HepG2 (cell line): ENCODE measurements around the gene TMEM129. TPM values are rescaled to one million over a fixed set of nuclear protein-coding genes. Genes with fewer than 3 reads are reported as not detected.

ENCODE experiments used
- ETV5 ChIP-seq: IDR thresholded peaks from 2 replicates; pipeline ENCODE4 v1.6.1; 2018; ENCODE audit warnings: missing biosample characterization, missing genetic modification reagents, inconsistent platforms, borderline replicate concordance
- GABPB1 ChIP-seq: IDR thresholded peaks from 2 replicates; pipeline ENCODE4 v1.6.1; 2016; ENCODE audit warnings: mild to moderate bottlenecking, missing genetic modification reagents, moderate library complexity, missing compliant biosample characterization
- GATAD2A ChIP-seq: IDR thresholded peaks from 2 replicates; pipeline ENCODE4 v1.6.1; 2016
- HNRNPH1 ChIP-seq: fragments of 200-400 bp; formaldehyde crosslinking; optimal IDR thresholded peaks from 2 replicates; pipeline ENCODE3; 2017; ENCODE audit warnings: mild to moderate bottlenecking, low read depth, low read length
- HOXA7 ChIP-seq: sonication (generic); formaldehyde crosslinking; IDR thresholded peaks from 2 replicates; pipeline ENCODE4 v1.8.1; 2022; ENCODE audit warnings: mild to moderate bottlenecking, missing genetic modification reagents, moderate library complexity
- KDM6A ChIP-seq: IDR thresholded peaks from 2 replicates; pipeline ENCODE4 v1.6.1; 2016; ENCODE audit warnings: low read depth
- MXI1 ChIP-seq: IDR thresholded peaks from 3 replicates; pipeline ENCODE4 v1.6.1; 2012; ENCODE audit warnings: low read depth, low read length, inconsistent platforms, borderline replicate concordance
- NPAS2 ChIP-seq: sonication (generic); formaldehyde crosslinking; IDR thresholded peaks from 2 replicates; pipeline ENCODE4 v1.8.0; 2022; ENCODE audit warnings: mild to moderate bottlenecking, missing genetic modification reagents, borderline replicate concordance
- PHB2 ChIP-seq: fragments of 450-650 bp; IDR thresholded peaks from 2 replicates; pipeline ENCODE4 v1.6.1; 2018; ENCODE audit not compliant: partially characterized antibody
- RBAK ChIP-seq: sonication (generic); formaldehyde crosslinking; IDR thresholded peaks from 2 replicates; pipeline ENCODE4 v1.5.1; 2020; ENCODE audit warnings: mild to moderate bottlenecking, missing genetic modification reagents
- REPIN1 ChIP-seq: sonication (generic); formaldehyde crosslinking; IDR thresholded peaks from 2 replicates; pipeline ENCODE4 v1.8.0; 2022; ENCODE audit warnings: missing genetic modification reagents, low read depth, mild to moderate bottlenecking, borderline replicate concordance
- RXRB ChIP-seq: IDR thresholded peaks from 2 replicates; pipeline ENCODE4 v1.6.1; 2016; ENCODE audit warnings: borderline replicate concordance, missing genetic modification reagents, missing compliant biosample characterization
- SALL1 ChIP-seq: sonication (generic); formaldehyde crosslinking; IDR thresholded peaks from 2 replicates; pipeline ENCODE4 v1.8.0; 2022; ENCODE audit warnings: mild to moderate bottlenecking, missing genetic modification reagents
- UBTF ChIP-seq: sonication (generic); formaldehyde crosslinking; IDR thresholded peaks from 2 replicates; pipeline ENCODE4 v1.4.0; 2020; ENCODE audit warnings: mild to moderate bottlenecking, missing genetic modification reagents
- ZBTB3 ChIP-seq: sonication (generic); formaldehyde crosslinking; IDR thresholded peaks from 2 replicates; pipeline ENCODE4 v1.4.0; 2020; ENCODE audit warnings: low read depth, mild to moderate bottlenecking, moderate library complexity, missing genetic modification reagents, borderline replicate concordance
- ZEB1 ChIP-seq: IDR thresholded peaks from 2 replicates; pipeline ENCODE4 v1.6.1; 2012; ENCODE audit warnings: mild to moderate bottlenecking, low read depth, inconsistent platforms; ENCODE audit not compliant: insufficient replicate concordance
- ZNF17 ChIP-seq: sonication (generic); formaldehyde crosslinking; IDR thresholded peaks from 2 replicates; pipeline ENCODE4 v1.5.0; 2020; ENCODE audit warnings: mild to moderate bottlenecking, missing genetic modification reagents
- ZNF18 ChIP-seq: sonication (generic); formaldehyde crosslinking; IDR thresholded peaks from 2 replicates; pipeline ENCODE4 v1.8.0; 2022; ENCODE audit warnings: mild to moderate bottlenecking, missing genetic modification reagents; ENCODE audit not compliant: insufficient replicate concordance
- ZNF331 ChIP-seq: sonication (generic); formaldehyde crosslinking; IDR thresholded peaks from 2 replicates; pipeline ENCODE4 v1.4.0; 2020; ENCODE audit warnings: missing genetic modification reagents
- ZNF382 ChIP-seq: sonication (generic); formaldehyde crosslinking; IDR thresholded peaks from 2 replicates; pipeline ENCODE4 v1.5.0; 2020; ENCODE audit warnings: missing genetic modification reagents, mild to moderate bottlenecking, borderline replicate concordance
- ZNF432 ChIP-seq: sonication (generic); formaldehyde crosslinking; IDR thresholded peaks from 2 replicates; pipeline ENCODE4 v1.5.0; 2020; ENCODE audit warnings: missing genetic modification reagents, mild to moderate bottlenecking, borderline replicate concordance
- ZNF441 ChIP-seq: sonication (generic); formaldehyde crosslinking; IDR thresholded peaks from 2 replicates; pipeline ENCODE4 v1.7.0; 2021; ENCODE audit warnings: missing genetic modification reagents, borderline replicate concordance
- ZNF460 ChIP-seq: sonication (generic); formaldehyde crosslinking; IDR thresholded peaks from 2 replicates; pipeline ENCODE4 v1.5.1; 2020; ENCODE audit warnings: missing genetic modification reagents, mild to moderate bottlenecking, borderline replicate concordance
- ZNF619 ChIP-seq: sonication (generic); formaldehyde crosslinking; IDR thresholded peaks from 2 replicates; pipeline ENCODE4 v1.4.0; 2020; ENCODE audit warnings: mild to moderate bottlenecking, missing genetic modification reagents
- ZNF709 ChIP-seq: sonication (generic); formaldehyde crosslinking; IDR thresholded peaks from 2 replicates; pipeline ENCODE4 v1.5.0; 2020; ENCODE audit warnings: mild to moderate bottlenecking, missing genetic modification reagents
- ZNF761 ChIP-seq: sonication (generic); formaldehyde crosslinking; conservative IDR thresholded peaks from 2 replicates; pipeline ENCODE4 v1.4.0; 2020; ENCODE audit warnings: mild to moderate bottlenecking, missing genetic modification reagents
- ZNF784 ChIP-seq: sonication (generic); formaldehyde crosslinking; IDR thresholded peaks from 2 replicates; pipeline ENCODE4 v1.5.1; 2020; ENCODE audit warnings: missing genetic modification reagents, mild to moderate bottlenecking, borderline replicate concordance
- ZSCAN25 ChIP-seq: sonication (generic); formaldehyde crosslinking; IDR thresholded peaks from 2 replicates; pipeline ENCODE4 v1.8.0; 2022; ENCODE audit warnings: mild to moderate bottlenecking, missing genetic modification reagents
- polyA plus RNA-seq, 8 experiments: library from polyadenylated mRNA; depleted of rRNA in 3 of 8; stranded (reverse) in 7 of 8; unstranded in 1 of 8; fragments of >200 nt; fragmentation: Illumina TruSeq in 4 of 8; extraction: Trizol in 4 of 8; gene quantifications; 2 replicates each; pipeline versions ENCODE4 v1.2.1 to v1.2.3, GENCODE V29; 2011 to 2016; ENCODE audit warnings: low read depth in 4 of 8, missing spikeins in 1 of 8, mixed read lengths in 1 of 8; ENCODE audit not compliant: insufficient read depth in 1 of 8
- total RNA-seq, 5 experiments: library from RNA; depleted of rRNA; stranded (reverse); fragments of >200 nt; fragmentation: Illumina TruSeq; extraction: Trizol; gene quantifications; 2 replicates each; pipeline ENCODE4 v1.2.3, GENCODE V29; 2016; ENCODE audit warnings: low read depth in 1 of 5

TMEM129 gene
- total and polyA plus RNA-seq, 2 of the 13 experiments (the other 11 are each of a cell fraction or from before 2014, with no cell fraction given): 19.0 to 25.8 TPM

GRCh38 chr4:1767770-1768366, 46.7 kb upstream of the TMEM129 start (continued):
- no peak for TF ChIP-seq REPIN1
- TF ChIP-seq ZSCAN25 (CRISPR knock-in tag): no peak
- TF ChIP-seq ZNF382: no peak
- TF ChIP-seq RBAK (CRISPR knock-in tag): no peak
- peak; percentile 62 for TF ChIP-seq UBTF (CRISPR knock-in tag)
- peak; percentile 23; the same call in 1 of the 3 replicates for TF ChIP-seq MXI1
- peak; percentile 18; the same call in 1 of the 2 replicates for TF ChIP-seq ZNF761 (CRISPR knock-in tag)
- TF ChIP-seq GABPB1 (CRISPR knock-in tag): no peak
- TF ChIP-seq ZNF18: no peak
- TF ChIP-seq ZNF17 (CRISPR knock-in tag): no peak
- TF ChIP-seq GATAD2A (CRISPR knock-in tag): 0 out of 2 replicates have a peak, but pooled peaks have one; percentile 32
- TF ChIP-seq ZEB1: no peak
- TF ChIP-seq HOXA7 (CRISPR knock-in tag): no peak
- no peak for TF ChIP-seq ZNF619
- TF ChIP-seq RXRB: peak; percentile 36; the same call in 1 of the 2 replicates
- no peak for TF ChIP-seq ZNF432
- TF ChIP-seq SALL1 (CRISPR knock-in tag): no peak
- TF ChIP-seq ZNF709: no peak
- no peak for TF ChIP-seq NPAS2 (CRISPR knock-in tag)
- no peak for TF ChIP-seq HNRNPH1
- no peak for TF ChIP-seq PHB2
- no peak for TF ChIP-seq ZNF460 (CRISPR knock-in tag)
- TF ChIP-seq ZNF331: no peak
- 0 out of 2 replicates have a peak, but pooled peaks have one; percentile 10 for TF ChIP-seq ETV5 (CRISPR knock-in tag)
- TF ChIP-seq KDM6A (CRISPR knock-in tag): no peak
- TF ChIP-seq ZNF784 (CRISPR knock-in tag): no peak
- TF ChIP-seq ZNF441 (CRISPR knock-in tag): no peak
- no peak for TF ChIP-seq ZBTB3 (CRISPR knock-in tag)
